ENCODE data around the gene EIF4G2. TPM values are rescaled to one million over a fixed set of nuclear protein-coding genes. Genes with fewer than 3 reads are reported as not detected.

The EIF4G2 gene
- polyA plus RNA-seq, 1 donor from 2014 or later: 1,004 TPM

DNA sequence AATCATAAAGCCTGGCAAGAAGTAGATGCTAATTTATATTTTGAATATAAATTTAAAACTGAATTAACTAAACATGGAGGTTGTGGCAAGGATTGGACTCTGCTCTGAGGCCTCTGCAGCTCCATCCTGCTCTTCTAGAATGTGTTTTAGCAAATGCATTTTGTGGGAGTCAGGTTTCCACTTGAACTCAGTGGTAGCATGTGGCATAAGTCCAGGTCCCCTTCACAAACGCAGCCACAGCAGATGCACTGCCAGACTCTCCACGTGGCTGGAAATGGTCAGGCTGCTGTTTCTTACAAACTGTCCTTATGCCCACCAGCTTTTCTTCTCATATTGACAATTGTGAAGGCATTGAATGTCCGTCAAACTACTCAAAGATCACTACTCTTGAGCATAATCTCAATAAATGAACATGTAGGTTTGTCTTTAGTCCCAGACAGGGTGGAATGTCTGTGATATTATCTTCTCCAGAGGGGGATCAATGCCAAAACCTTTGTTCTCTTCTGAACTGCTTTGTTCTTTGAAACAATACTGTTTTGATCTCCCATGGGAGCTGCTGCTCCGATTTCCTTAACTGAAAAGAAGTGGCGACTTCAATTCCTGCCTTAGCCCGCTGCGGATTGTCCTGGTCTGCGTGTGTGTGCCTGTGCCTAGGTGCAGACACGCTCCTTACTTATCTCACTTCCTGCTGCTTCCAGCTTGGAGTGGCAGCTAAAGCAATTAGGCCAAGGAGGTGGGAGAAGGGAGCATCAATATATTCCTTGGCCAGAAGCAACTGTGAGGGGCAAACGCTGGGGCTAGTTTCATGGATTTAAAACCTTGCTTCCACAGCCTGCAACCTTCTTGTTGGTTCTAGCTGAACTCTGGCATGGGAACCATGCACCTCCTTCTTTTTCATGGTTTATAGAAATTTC lies 24.2 kb downstream of the EIF4G2 start:
- H3K4me2 ChIP-seq (ENCODE audit: low read length): no peak overlapping the region
- TF ChIP-seq EP300 (conservative IDR thresholded peaks at IDR 0.05; ENCODE audit: poor library complexity, severe bottlenecking) (no peak), REST (IDR thresholded peaks at IDR 0.05; ENCODE audit: borderline replicate concordance) (no peak), TAF1 (IDR thresholded peaks at IDR 0.05; ENCODE audit: low read depth) (no peak), POLR2AphosphoS5 (IDR thresholded peaks at IDR 0.05) (no peak), RAD21 (conservative IDR thresholded peaks at IDR 0.05) (no peak), EZH2 (IDR thresholded peaks at IDR 0.05; ENCODE audit: borderline replicate concordance, insufficient read depth, low read length, poor library complexity, severe bottlenecking) (no peak), SMC3 (conservative IDR thresholded peaks at IDR 0.05; ENCODE audit: poor library complexity) (no peak), CTCF (IDR thresholded peaks at IDR 0.05; ENCODE audit: poor library complexity, severe bottlenecking) (no peak), MXI1 (conservative IDR thresholded peaks at IDR 0.05; ENCODE audit: poor library complexity, severe bottlenecking) (no peak)
- no peaks in the 10 kb centered on the region for H3K36me3 ChIP-seq (ENCODE audit: insufficient read depth, low read length)
- no peaks in the 10 kb centered on the region for H4K20me1 ChIP-seq (ENCODE audit: insufficient read depth)
- no peaks in the 10 kb centered on the region for H3K27me3 ChIP-seq (ENCODE audit: insufficient read depth, low read depth, low read length)
- H2AFZ ChIP-seq (ENCODE audit: low read depth, low read length): no peak overlapping the region
- no peak overlapping the region for H3K9ac ChIP-seq (ENCODE audit: low read length)
- no peaks in the 10 kb centered on the region for H3K79me2 ChIP-seq (replicated peaks; ENCODE audit: insufficient read depth, low read length)
- no peak overlapping the region for H3K4me3 ChIP-seq (ENCODE audit: low read length)
- no peaks in the 10 kb centered on the region for H3K9me3 ChIP-seq (ENCODE audit: low read length)
- no peaks in the 10 kb centered on the region for H3K9me2 ChIP-seq (ENCODE audit: insufficient read depth, low read length)
- no peak overlapping the region for H3K27ac ChIP-seq (ENCODE audit: low read length)
- H3F3A ChIP-seq (ENCODE audit: insufficient read depth, low read length, poor library complexity, severe bottlenecking): no peaks in the 10 kb centered on the region

- Histone ChIP-seq H3K9me2 (ENCODE audit: insufficient read depth, low read length) (no peaks in the 10 kb centered on the region), H3K27me3 (ENCODE audit: insufficient read depth, low read depth, low read length) (no peaks in the 10 kb centered on the region), H3K79me2 (replicated peaks; ENCODE audit: insufficient read depth, low read length) (no peaks in the 10 kb centered on the region), H4K20me1 (ENCODE audit: insufficient read depth) (no peaks in the 10 kb centered on the region), H3F3A (ENCODE audit: insufficient read depth, low read length, poor library complexity, severe bottlenecking) (no peaks in the 10 kb centered on the region), H3K4me2 (ENCODE audit: low read length) (no peak overlapping the region), H3K9me3 (ENCODE audit: low read length) (no peaks in the 10 kb centered on the region), H2AFZ (ENCODE audit: low read depth, low read length) (no peak overlapping the region), H3K27ac (ENCODE audit: low read length) (no peak overlapping the region), H3K9ac (ENCODE audit: low read length) (no peak overlapping the region), H3K36me3 (ENCODE audit: insufficient read depth, low read length) (peaks cover 5% of the 10 kb centered on the region), H3K4me3 (ENCODE audit: low read length) (no peak overlapping the region)
- TF ChIP-seq RAD21 (conservative IDR thresholded peaks at IDR 0.05) (no peak), MXI1 (conservative IDR thresholded peaks at IDR 0.05; ENCODE audit: poor library complexity, severe bottlenecking) (no peak), EZH2 (IDR thresholded peaks at IDR 0.05; ENCODE audit: borderline replicate concordance, insufficient read depth, low read length, poor library complexity, severe bottlenecking) (no peak), CTCF (IDR thresholded peaks at IDR 0.05; ENCODE audit: poor library complexity, severe bottlenecking) (no peak), TAF1 (IDR thresholded peaks at IDR 0.05; ENCODE audit: low read depth) (no peak), REST (IDR thresholded peaks at IDR 0.05; ENCODE audit: borderline replicate concordance) (no peak), EP300 (conservative IDR thresholded peaks at IDR 0.05; ENCODE audit: poor library complexity, severe bottlenecking) (no peak), POLR2AphosphoS5 (IDR thresholded peaks at IDR 0.05) (no peak), SMC3 (conservative IDR thresholded peaks at IDR 0.05; ENCODE audit: poor library complexity) (no peak)
Measured at GRCh38 chr11:10780040-10780439, 28.7 kb downstream of the EIF4G2 start.
